Neural cell (in vitro differentiated cells): ENCODE results near the gene FABP6. TPM values are rescaled to one million over a fixed set of nuclear protein-coding genes. Genes with fewer than 3 reads are reported as not detected.

ENCODE experiments used
- H2AFZ ChIP-seq: fragments of 200-600, 300-800 bp; sonication (generic), shearing (Covaris generic); 2 replicates; pipeline ENCODE4 v1.6.0; 2014; ENCODE audit warnings: low read depth, mild to moderate bottlenecking, antibody characterized with exemption, low read length, moderate library complexity
- H3F3A ChIP-seq: fragments of 200-600 bp; shearing (Covaris generic); 2 replicates; pipeline ENCODE4 v1.6.1; 2016; ENCODE audit warnings: mild to moderate bottlenecking, moderate library complexity, mixed read lengths, antibody characterized with exemption, low read length; ENCODE audit not compliant: insufficient read depth, poor library complexity, severe bottlenecking
- H3K27ac ChIP-seq: fragments of 200-600, 300-800 bp; sonication (generic), shearing (Covaris generic); 2 replicates; pipeline ENCODE4 v1.5.1; 2014; ENCODE audit warnings: mild to moderate bottlenecking, low read length, moderate library complexity
- H3K27me3 ChIP-seq: fragments of 300-800, 200-600 bp; sonication (generic), shearing (Covaris generic); 2 replicates; pipeline ENCODE4 v1.6.0; 2014; ENCODE audit warnings: mild to moderate bottlenecking, low read depth, low read length, moderate library complexity; ENCODE audit not compliant: insufficient read depth
- H3K36me3 ChIP-seq: fragments of 300-800, 200-600 bp; sonication (generic), shearing (Covaris generic); 2 replicates; pipeline ENCODE4 v1.5.1; 2014; ENCODE audit warnings: mild to moderate bottlenecking, antibody characterized with exemption, low read length, moderate library complexity; ENCODE audit not compliant: insufficient read depth
- H3K4me2 ChIP-seq: fragments of 300-800, 200-600 bp; sonication (generic), shearing (Covaris generic); 2 replicates; pipeline ENCODE4 v1.6.0; 2014; ENCODE audit warnings: mild to moderate bottlenecking, low read length
- H3K4me3 ChIP-seq: fragments of 300-800, 200-600 bp; sonication (generic), shearing (Covaris generic); 2 replicates; pipeline ENCODE4 v1.5.1; 2014; ENCODE audit warnings: mild to moderate bottlenecking, low read length, moderate library complexity
- H3K79me2 ChIP-seq: fragments of 200-600 bp; shearing (Covaris generic); replicated peaks from 2 replicates; pipeline ENCODE4 v1.6.0; 2014; ENCODE audit warnings: mild to moderate bottlenecking, low read length, moderate library complexity; ENCODE audit not compliant: insufficient read depth
- H3K9ac ChIP-seq: fragments of 300-800, 200-600 bp; sonication (generic), shearing (Covaris generic); 2 replicates; pipeline ENCODE4 v1.6.1; 2016; ENCODE audit warnings: mild to moderate bottlenecking, low read length, mixed read lengths
- H3K9me2 ChIP-seq: fragments of 200-600 bp; shearing (Covaris generic); 2 replicates; pipeline ENCODE4 v1.6.1; 2016; ENCODE audit warnings: mild to moderate bottlenecking, low read length, mixed read lengths; ENCODE audit not compliant: insufficient read depth
- H3K9me3 ChIP-seq: fragments of 200-600, 300-800 bp; sonication (generic), shearing (Covaris generic); 2 replicates; pipeline ENCODE4 v1.6.1; 2016; ENCODE audit warnings: mild to moderate bottlenecking, mixed run types, low read length, moderate library complexity, mixed read lengths
- H4K20me1 ChIP-seq: fragments of 200-600 bp; shearing (Covaris generic); 2 replicates; pipeline ENCODE4 v1.6.1; 2016; ENCODE audit warnings: mild to moderate bottlenecking, mixed run types; ENCODE audit not compliant: insufficient read depth
- CTCF ChIP-seq: fragments of 450-650 bp; IDR thresholded peaks from 2 replicates; pipeline ENCODE4 v1.5.1; 2014; ENCODE audit warnings: antibody characterized with exemption, mild to moderate bottlenecking, moderate library complexity; ENCODE audit not compliant: poor library complexity, severe bottlenecking
- EP300 ChIP-seq: fragments of 450-650 bp; conservative IDR thresholded peaks from 2 replicates; pipeline ENCODE4 v1.6.1; 2014; ENCODE audit warnings: antibody characterized with exemption, mild to moderate bottlenecking, moderate library complexity; ENCODE audit not compliant: poor library complexity, severe bottlenecking
- EZH2 ChIP-seq: fragments of 200-600, 300-800 bp; shearing (Covaris generic), sonication (generic); IDR thresholded peaks from 2 replicates; pipeline ENCODE4 v1.6.1; 2014; ENCODE audit warnings: antibody characterized with exemption, low read length, borderline replicate concordance, mild to moderate bottlenecking; ENCODE audit not compliant: insufficient read depth, poor library complexity, severe bottlenecking
- MXI1 ChIP-seq: fragments of 450-650 bp; conservative IDR thresholded peaks from 2 replicates; pipeline ENCODE4 v1.6.1; 2014; ENCODE audit warnings: antibody characterized with exemption, mild to moderate bottlenecking; ENCODE audit not compliant: poor library complexity, severe bottlenecking
- POLR2AphosphoS5 ChIP-seq: IDR thresholded peaks from 2 replicates; pipeline ENCODE4 v1.6.1; 2012
- RAD21 ChIP-seq: fragments of 450-650 bp; conservative IDR thresholded peaks from 2 replicates; pipeline ENCODE4 v1.6.1; 2014; ENCODE audit warnings: antibody characterized with exemption, mild to moderate bottlenecking, moderate library complexity
- REST ChIP-seq: IDR thresholded peaks from 2 replicates; pipeline ENCODE4 v1.6.1; 2012; ENCODE audit warnings: borderline replicate concordance
- SMC3 ChIP-seq: fragments of 450-650 bp; conservative IDR thresholded peaks from 2 replicates; pipeline ENCODE4 v1.6.1; 2014; ENCODE audit warnings: antibody characterized with exemption, mild to moderate bottlenecking, moderate library complexity; ENCODE audit not compliant: poor library complexity
- TAF1 ChIP-seq: IDR thresholded peaks from 2 replicates; pipeline ENCODE4 v1.6.1; 2012; ENCODE audit warnings: low read depth
- polyA plus RNA-seq: library from polyadenylated mRNA; depleted of rRNA; stranded (reverse); fragments of >200 nt; gene quantifications from 2 replicates; pipeline ENCODE4 v1.2.3, GENCODE V29; 2014

The FABP6 gene
- polyA plus RNA-seq, 1 donor from 2014 or later, result 3.6 TPM

GRCh38 chr5:160185626-160186360 is 43.5 kb upstream of the FABP6 start:
- no peak overlapping the region for H2AFZ ChIP-seq
- H3K9me3 ChIP-seq, result no peaks in the 10 kb centered on the region
- H3K27me3 ChIP-seq, result peaks cover 2% of the 10 kb centered on the region
- TF ChIP-seq CTCF, result no peak
- no peak for TF ChIP-seq EZH2
- TF ChIP-seq REST, result no peak
- no peak for TF ChIP-seq EP300
- TF ChIP-seq POLR2AphosphoS5, result no peak
- TF ChIP-seq RAD21, result no peak
- TF ChIP-seq TAF1, result no peak
- no peak for TF ChIP-seq MXI1
- no peak for TF ChIP-seq SMC3
- no peaks in the 10 kb centered on the region for H3K9me2 ChIP-seq
- H3K4me2 ChIP-seq, result no peak overlapping the region
- H4K20me1 ChIP-seq, result no peaks in the 10 kb centered on the region
- no peaks in the 10 kb centered on the region for H3K79me2 ChIP-seq
- no peaks in the 10 kb centered on the region for H3K36me3 ChIP-seq
- no peak overlapping the region for H3K27ac ChIP-seq
- H3K4me3 ChIP-seq, result no peak overlapping the region
- H3F3A ChIP-seq, result no peaks in the 10 kb centered on the region
- H3K9ac ChIP-seq, result no peak overlapping the region

- Histone ChIP-seq H3K9me3 (no peaks in the 10 kb centered on the region), H3K4me3 (no peak overlapping the region), H3K27me3 (peaks cover 2% of the 10 kb centered on the region), H3K4me2 (no peak overlapping the region), H3K79me2 (no peaks in the 10 kb centered on the region), H3K27ac (no peak overlapping the region), H4K20me1 (no peaks in the 10 kb centered on the region), H3F3A (no peaks in the 10 kb centered on the region), H2AFZ (no peak overlapping the region), H3K9ac (no peak overlapping the region), H3K9me2 (no peaks in the 10 kb centered on the region), H3K36me3 (no peaks in the 10 kb centered on the region)
- TF ChIP-seq MXI1 (no peak), EZH2 (no peak), CTCF (no peak), POLR2AphosphoS5 (no peak), RAD21 (no peak), TAF1 (no peak), EP300 (no peak), SMC3 (no peak), REST (no peak)
Measured at GRCh38 chr5:160186480-160186879, 42.8 kb upstream of the FABP6 start.
